ENCODE results near the gene ADCYAP1.

The ADCYAP1 gene

GRCh38 chr18:875912-876311, 28.8 kb upstream of the ADCYAP1 start:
- TF ChIP-seq TAF1 (IDR thresholded peaks at IDR 0.05; ENCODE audit: borderline replicate concordance, insufficient read depth, low read length): no peak
- no peak for TF ChIP-seq POLR2AphosphoS5 (IDR thresholded peaks at IDR 0.05; ENCODE audit: low read depth, low read length)
- TF ChIP-seq FOXP2 (optimal IDR thresholded peaks at IDR 0.05; ENCODE audit: borderline replicate concordance, extremely low read depth, extremely low read length, insufficient read depth): no peak
- no peak for TF ChIP-seq SIN3A (IDR thresholded peaks at IDR 0.05; ENCODE audit: borderline replicate concordance, insufficient read depth, low read length)
- TF ChIP-seq REST (IDR thresholded peaks at IDR 0.05; ENCODE audit: insufficient read depth in 1 of 2, low read depth in 2 of 2, low read length in 2 of 2): no peak

- TF ChIP-seq POLR2AphosphoS5 (IDR thresholded peaks at IDR 0.05; ENCODE audit: low read depth, low read length) (no peak), SIN3A (IDR thresholded peaks at IDR 0.05; ENCODE audit: borderline replicate concordance, insufficient read depth, low read length) (no peak), FOXP2 (optimal IDR thresholded peaks at IDR 0.05; ENCODE audit: borderline replicate concordance, extremely low read depth, extremely low read length, insufficient read depth) (no peak), REST (IDR thresholded peaks at IDR 0.05; ENCODE audit: insufficient read depth in 1 of 2, low read depth in 2 of 2, low read length in 2 of 2) (no peak), TAF1 (IDR thresholded peaks at IDR 0.05; ENCODE audit: borderline replicate concordance, insufficient read depth, low read length) (no peak)
Measured at GRCh38 chr18:877238-877637, 27.4 kb upstream of the ADCYAP1 start.

- TF ChIP-seq FOXP2 (optimal IDR thresholded peaks at IDR 0.05; ENCODE audit: borderline replicate concordance, extremely low read depth, extremely low read length, insufficient read depth): no peak
- TF ChIP-seq POLR2AphosphoS5 (IDR thresholded peaks at IDR 0.05; ENCODE audit: low read depth, low read length): no peak
- no peak for TF ChIP-seq SIN3A (IDR thresholded peaks at IDR 0.05; ENCODE audit: borderline replicate concordance, insufficient read depth, low read length)
- no peak for TF ChIP-seq TAF1 (IDR thresholded peaks at IDR 0.05; ENCODE audit: borderline replicate concordance, insufficient read depth, low read length)
- TF ChIP-seq REST (IDR thresholded peaks at IDR 0.05; ENCODE audit: insufficient read depth in 1 of 2, low read depth in 2 of 2, low read length in 2 of 2): no peak
Measured at GRCh38 chr18:886076-886475, 18.6 kb upstream of the ADCYAP1 start.

GRCh38 chr18:887716-888115, 17.0 kb upstream of the ADCYAP1 start:
- TF ChIP-seq SIN3A (IDR thresholded peaks at IDR 0.05; ENCODE audit: borderline replicate concordance, insufficient read depth, low read length) (no peak), TAF1 (IDR thresholded peaks at IDR 0.05; ENCODE audit: borderline replicate concordance, insufficient read depth, low read length) (no peak), REST (IDR thresholded peaks at IDR 0.05; ENCODE audit: insufficient read depth in 1 of 2, low read depth in 2 of 2, low read length in 2 of 2) (no peak), POLR2AphosphoS5 (IDR thresholded peaks at IDR 0.05; ENCODE audit: low read depth, low read length) (no peak)

GRCh38 chr18:892316-892715, 12.4 kb upstream of the ADCYAP1 start:
- TF ChIP-seq POLR2AphosphoS5 (IDR thresholded peaks at IDR 0.05; ENCODE audit: low read depth, low read length) (no peak), SIN3A (IDR thresholded peaks at IDR 0.05; ENCODE audit: borderline replicate concordance, insufficient read depth, low read length) (no peak), FOXP2 (optimal IDR thresholded peaks at IDR 0.05; ENCODE audit: borderline replicate concordance, extremely low read depth, extremely low read length, insufficient read depth) (no peak), TAF1 (IDR thresholded peaks at IDR 0.05; ENCODE audit: borderline replicate concordance, insufficient read depth, low read length) (no peak), REST (IDR thresholded peaks at IDR 0.05; ENCODE audit: insufficient read depth in 1 of 2, low read depth in 2 of 2, low read length in 2 of 2) (no peak)

Measured in PFSK-1 (cell line).